ENCODE results near the gene SH2B3. TPM values are rescaled to one million over a fixed set of nuclear protein-coding genes. Genes with fewer than 3 reads are reported as not detected.

SH2B3 gene
- total RNA-seq, 3 donors from 2014 or later: 16.5 to 22.4 (median 20.5) TPM

GRCh38 chr12:111440152-111440551 lies 34.4 kb downstream of the SH2B3 start:
- Histone ChIP-seq H3K9me3 (no peaks in the 10 kb centered on the region), H3K4me3 (no peak overlapping the region), H3K36me3 (ENCODE audit: low read depth) (no peaks in the 10 kb centered on the region), H3K4me1 (ENCODE audit: low read depth) (peaks cover 38% of the 10 kb centered on the region)
- ATAC-seq (no peak), DNase-seq (no peak)
- TF ChIP-seq, protein P1, sequence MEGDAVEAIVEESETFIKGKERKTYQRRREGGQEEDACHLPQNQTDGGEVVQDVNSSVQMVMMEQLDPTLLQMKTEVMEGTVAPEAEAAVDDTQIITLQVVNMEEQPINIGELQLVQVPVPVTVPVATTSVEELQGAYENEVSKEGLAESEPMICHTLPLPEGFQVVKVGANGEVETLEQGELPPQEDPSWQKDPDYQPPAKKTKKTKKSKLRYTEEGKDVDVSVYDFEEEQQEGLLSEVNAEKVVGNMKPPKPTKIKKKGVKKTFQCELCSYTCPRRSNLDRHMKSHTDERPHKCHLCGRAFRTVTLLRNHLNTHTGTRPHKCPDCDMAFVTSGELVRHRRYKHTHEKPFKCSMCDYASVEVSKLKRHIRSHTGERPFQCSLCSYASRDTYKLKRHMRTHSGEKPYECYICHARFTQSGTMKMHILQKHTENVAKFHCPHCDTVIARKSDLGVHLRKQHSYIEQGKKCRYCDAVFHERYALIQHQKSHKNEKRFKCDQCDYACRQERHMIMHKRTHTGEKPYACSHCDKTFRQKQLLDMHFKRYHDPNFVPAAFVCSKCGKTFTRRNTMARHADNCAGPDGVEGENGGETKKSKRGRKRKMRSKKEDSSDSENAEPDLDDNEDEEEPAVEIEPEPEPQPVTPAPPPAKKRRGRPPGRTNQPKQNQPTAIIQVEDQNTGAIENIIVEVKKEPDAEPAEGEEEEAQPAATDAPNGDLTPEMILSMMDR (IDR thresholded peaks at IDR 0.05): no peak
- intact Hi-C loops (cut with DNase I, micrococcal nuclease): no loop called here

DNA sequence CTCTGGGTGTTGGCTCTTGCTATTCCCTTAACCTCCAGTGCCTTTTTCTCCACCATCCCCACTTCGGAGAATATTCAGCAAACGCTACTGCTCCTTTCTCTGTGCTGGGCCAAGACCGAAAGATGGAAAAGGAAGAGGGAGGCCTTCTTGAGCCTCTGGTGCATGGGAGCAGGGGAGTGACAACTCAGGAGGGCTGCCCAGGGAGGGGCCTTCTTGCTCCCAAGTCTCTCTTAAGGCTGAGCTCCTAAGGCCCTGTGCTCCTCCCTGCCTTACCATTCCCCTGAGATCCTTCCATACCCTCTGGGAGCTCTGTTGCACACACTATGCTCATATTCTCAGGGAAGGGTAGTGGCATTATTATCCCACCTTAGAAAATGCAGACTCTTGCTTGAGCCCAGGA lies 34.9 kb downstream of the SH2B3 start:
- Histone ChIP-seq H3K4me3 (no peak overlapping the region), H3K36me3 (ENCODE audit: low read depth) (no peaks in the 10 kb centered on the region), H3K4me1 (ENCODE audit: low read depth) (peaks cover 38% of the 10 kb centered on the region), H3K9me3 (no peaks in the 10 kb centered on the region)
- no peak for DNase-seq
- TF ChIP-seq, protein P1 (IDR thresholded peaks at IDR 0.05): no peak
- intact Hi-C loops (cut with DNase I, micrococcal nuclease): no loop called here
- ATAC-seq: no peak

DNA sequence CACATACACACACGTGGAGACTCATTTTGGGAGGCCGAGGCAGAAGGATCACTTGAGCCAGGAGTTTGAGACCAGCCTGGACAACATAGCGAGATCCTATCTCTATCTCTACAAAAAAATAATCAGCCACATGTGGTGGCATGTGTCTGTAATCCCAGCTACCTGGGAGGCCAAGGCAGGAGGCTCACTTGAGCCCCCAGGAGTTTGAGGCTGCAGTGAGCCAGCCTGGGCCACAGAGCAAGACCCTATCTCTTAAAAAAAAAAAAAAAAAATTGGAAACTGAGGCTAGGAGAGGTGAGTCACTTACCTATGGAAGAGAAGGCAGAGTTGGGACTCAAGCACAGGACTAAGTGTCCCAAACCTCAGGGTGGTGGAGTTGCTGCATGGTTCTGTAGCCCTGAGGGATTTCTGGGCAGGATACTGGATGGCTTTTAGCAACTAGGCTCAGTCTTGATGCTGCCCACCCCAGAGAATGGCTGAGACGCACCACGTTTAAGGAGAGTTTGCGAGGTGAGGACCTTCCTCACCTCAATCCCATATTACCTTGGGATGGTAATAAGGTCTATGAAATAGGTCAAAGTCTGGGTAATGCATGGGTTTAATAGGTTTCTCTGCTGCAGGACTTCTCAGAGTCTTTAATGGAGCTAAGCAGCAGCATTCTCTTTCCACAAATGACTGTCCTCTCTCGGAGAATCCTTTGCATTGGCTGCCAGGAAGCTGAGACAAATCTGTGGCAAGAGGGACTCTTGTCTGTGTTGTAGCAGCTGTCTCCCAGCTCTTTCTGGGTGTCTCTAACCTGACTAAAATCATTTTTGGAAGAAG lies 35.6 kb downstream of the SH2B3 start:
- Histone ChIP-seq H3K4me3 (no peak overlapping the region), H3K9me3 (no peaks in the 10 kb centered on the region), H3K36me3 (ENCODE audit: low read depth) (no peaks in the 10 kb centered on the region), H3K4me1 (ENCODE audit: low read depth) (peaks cover 42% of the 10 kb centered on the region)
- no peak for ATAC-seq
- intact Hi-C loops (cut with DNase I, micrococcal nuclease): no loop called here
- no peak for DNase-seq
- TF ChIP-seq, protein P1 (IDR thresholded peaks at IDR 0.05): no peak

DNA sequence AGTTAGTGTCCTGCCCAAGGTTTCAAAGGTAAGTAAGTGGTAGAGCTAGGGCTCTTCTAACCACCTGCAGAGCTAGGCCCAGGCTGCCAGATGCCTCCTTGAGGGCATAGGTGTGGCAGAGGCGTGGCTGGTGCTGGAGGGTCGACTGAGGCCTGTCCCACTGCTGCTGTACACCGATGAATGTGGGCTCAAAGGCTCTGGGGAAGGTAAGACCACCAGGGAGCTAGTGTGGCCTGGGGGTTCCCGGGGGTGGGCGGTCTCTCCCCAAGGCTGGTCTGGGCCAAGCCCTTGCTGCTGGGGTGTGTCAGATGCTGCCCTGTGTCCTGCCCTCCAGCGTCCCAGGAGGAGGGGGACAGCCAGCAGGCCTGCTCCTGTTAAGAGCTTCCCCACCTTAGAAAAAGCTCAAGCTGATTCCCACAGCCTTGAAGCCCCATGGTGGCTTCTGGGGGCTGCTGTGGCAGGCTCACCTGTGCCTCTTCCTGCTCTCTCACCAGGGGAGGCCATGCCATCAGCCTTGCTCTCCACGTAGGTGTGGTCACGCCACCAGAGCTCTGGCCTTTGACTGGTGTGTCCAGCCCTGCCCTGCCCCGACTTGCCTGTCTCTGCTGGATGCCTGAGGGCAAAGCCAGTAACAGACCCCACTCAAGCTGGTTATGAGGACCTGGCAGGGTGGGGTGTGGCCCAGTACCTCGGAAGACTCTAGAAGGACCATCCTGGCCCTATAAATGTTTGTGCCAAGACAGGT lies 36.8 kb downstream of the SH2B3 start:
- Histone ChIP-seq H3K36me3 (ENCODE audit: low read depth) (no peaks in the 10 kb centered on the region), H3K4me1 (ENCODE audit: low read depth) (peaks cover 48% of the 10 kb centered on the region), H3K4me3 (no peak overlapping the region), H3K9me3 (no peaks in the 10 kb centered on the region)
- DNase-seq (peak in 2 of 3 donors; percentile 60 to 61), ATAC-seq (peak; percentile 38)
- TF ChIP-seq, protein P1 (IDR thresholded peaks at IDR 0.05): no peak
- intact Hi-C loops (cut with DNase I, micrococcal nuclease): no loop called here

- DNase-seq (peak in 1 of 3 donors; percentile 44), ATAC-seq (no peak)
- Histone ChIP-seq H3K36me3 (ENCODE audit: low read depth) (no peaks in the 10 kb centered on the region), H3K4me1 (ENCODE audit: low read depth) (peaks cover 54% of the 10 kb centered on the region), H3K4me3 (no peak overlapping the region), H3K9me3 (no peaks in the 10 kb centered on the region)
- intact Hi-C loops (cut with DNase I, micrococcal nuclease): no loop called here
- TF ChIP-seq, protein P1 (IDR thresholded peaks at IDR 0.05): no peak
These were observed 37.4 kb downstream of the SH2B3 start for GRCh38 chr12:111443086-111443485.

Measured in mucosa of descending colon (tissue), 3 donors.